ENCODE data around the gene NOCT.

The NOCT gene

GRCh38 chr4:138976526-138976925, 39.1 kb upstream of the NOCT start:
- TF ChIP-seq, protein P1, sequence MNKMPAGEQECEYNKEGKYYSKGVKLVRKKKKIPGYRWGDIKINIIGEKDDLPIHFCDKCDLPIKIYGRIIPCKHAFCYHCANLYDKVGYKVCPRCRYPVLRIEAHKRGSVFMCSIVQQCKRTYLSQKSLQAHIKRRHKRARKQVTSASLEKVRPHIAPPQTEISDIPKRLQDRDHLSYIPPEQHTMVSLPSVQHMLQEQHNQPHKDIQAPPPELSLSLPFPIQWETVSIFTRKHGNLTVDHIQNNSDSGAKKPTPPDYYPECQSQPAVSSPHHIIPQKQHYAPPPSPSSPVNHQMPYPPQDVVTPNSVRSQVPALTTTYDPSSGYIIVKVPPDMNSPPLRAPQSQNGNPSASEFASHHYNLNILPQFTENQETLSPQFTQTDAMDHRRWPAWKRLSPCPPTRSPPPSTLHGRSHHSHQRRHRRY (tag by site-specific recombination; IDR thresholded peaks at IDR 0.05), result no peak
- no peak for TF ChIP-seq ZNF132 (tag by site-specific recombination; IDR thresholded peaks at IDR 0.05; ENCODE audit: borderline replicate concordance)
- no peak for TF ChIP-seq ZNF404 (tag by site-specific recombination; IDR thresholded peaks at IDR 0.05)
- TF ChIP-seq, protein P2, sequence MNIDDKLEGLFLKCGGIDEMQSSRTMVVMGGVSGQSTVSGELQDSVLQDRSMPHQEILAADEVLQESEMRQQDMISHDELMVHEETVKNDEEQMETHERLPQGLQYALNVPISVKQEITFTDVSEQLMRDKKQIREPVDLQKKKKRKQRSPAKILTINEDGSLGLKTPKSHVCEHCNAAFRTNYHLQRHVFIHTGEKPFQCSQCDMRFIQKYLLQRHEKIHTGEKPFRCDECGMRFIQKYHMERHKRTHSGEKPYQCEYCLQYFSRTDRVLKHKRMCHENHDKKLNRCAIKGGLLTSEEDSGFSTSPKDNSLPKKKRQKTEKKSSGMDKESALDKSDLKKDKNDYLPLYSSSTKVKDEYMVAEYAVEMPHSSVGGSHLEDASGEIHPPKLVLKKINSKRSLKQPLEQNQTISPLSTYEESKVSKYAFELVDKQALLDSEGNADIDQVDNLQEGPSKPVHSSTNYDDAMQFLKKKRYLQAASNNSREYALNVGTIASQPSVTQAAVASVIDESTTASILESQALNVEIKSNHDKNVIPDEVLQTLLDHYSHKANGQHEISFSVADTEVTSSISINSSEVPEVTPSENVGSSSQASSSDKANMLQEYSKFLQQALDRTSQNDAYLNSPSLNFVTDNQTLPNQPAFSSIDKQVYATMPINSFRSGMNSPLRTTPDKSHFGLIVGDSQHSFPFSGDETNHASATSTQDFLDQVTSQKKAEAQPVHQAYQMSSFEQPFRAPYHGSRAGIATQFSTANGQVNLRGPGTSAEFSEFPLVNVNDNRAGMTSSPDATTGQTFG (tag by site-specific recombination; IDR thresholded peaks at IDR 0.05; ENCODE audit: borderline replicate concordance), result no peak
- no peak for TF ChIP-seq ZNF202 (tag by site-specific recombination; IDR thresholded peaks at IDR 0.05; ENCODE audit: borderline replicate concordance)
- TF ChIP-seq KLF17 (tag by site-specific recombination; IDR thresholded peaks at IDR 0.05), result no peak
- no peak for TF ChIP-seq ZBTB10 (tag by site-specific recombination; IDR thresholded peaks at IDR 0.05)
- TF ChIP-seq PATZ1 (tag by site-specific recombination; IDR thresholded peaks at IDR 0.05), result no peak
- no peak for TF ChIP-seq ZNF274 (IDR thresholded peaks at IDR 0.05; ENCODE audit: low read length)
- TF ChIP-seq ZNF274 (tag by site-specific recombination; IDR thresholded peaks at IDR 0.05; ENCODE audit: borderline replicate concordance), result no peak
- TF ChIP-seq, protein P3, sequence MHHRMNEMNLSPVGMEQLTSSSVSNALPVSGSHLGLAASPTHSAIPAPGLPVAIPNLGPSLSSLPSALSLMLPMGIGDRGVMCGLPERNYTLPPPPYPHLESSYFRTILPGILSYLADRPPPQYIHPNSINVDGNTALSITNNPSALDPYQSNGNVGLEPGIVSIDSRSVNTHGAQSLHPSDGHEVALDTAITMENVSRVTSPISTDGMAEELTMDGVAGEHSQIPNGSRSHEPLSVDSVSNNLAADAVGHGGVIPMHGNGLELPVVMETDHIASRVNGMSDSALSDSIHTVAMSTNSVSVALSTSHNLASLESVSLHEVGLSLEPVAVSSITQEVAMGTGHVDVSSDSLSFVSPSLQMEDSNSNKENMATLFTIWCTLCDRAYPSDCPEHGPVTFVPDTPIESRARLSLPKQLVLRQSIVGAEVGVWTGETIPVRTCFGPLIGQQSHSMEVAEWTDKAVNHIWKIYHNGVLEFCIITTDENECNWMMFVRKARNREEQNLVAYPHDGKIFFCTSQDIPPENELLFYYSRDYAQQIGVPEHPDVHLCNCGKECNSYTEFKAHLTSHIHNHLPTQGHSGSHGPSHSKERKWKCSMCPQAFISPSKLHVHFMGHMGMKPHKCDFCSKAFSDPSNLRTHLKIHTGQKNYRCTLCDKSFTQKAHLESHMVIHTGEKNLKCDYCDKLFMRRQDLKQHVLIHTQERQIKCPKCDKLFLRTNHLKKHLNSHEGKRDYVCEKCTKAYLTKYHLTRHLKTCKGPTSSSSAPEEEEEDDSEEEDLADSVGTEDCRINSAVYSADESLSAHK (tag by site-specific recombination; IDR thresholded peaks at IDR 0.05), result no peak
- TF ChIP-seq ZNF530 (tag by site-specific recombination; IDR thresholded peaks at IDR 0.05; ENCODE audit: low read depth), result no peak
- TF ChIP-seq ZNF133 (tag by site-specific recombination; IDR thresholded peaks at IDR 0.05), result no peak
- TF ChIP-seq ZNF214 (tag by site-specific recombination; IDR thresholded peaks at IDR 0.05; ENCODE audit: borderline replicate concordance), result no peak
- TF ChIP-seq ZNF223 (tag by site-specific recombination; IDR thresholded peaks at IDR 0.05), result no peak
- TF ChIP-seq, protein P4, sequence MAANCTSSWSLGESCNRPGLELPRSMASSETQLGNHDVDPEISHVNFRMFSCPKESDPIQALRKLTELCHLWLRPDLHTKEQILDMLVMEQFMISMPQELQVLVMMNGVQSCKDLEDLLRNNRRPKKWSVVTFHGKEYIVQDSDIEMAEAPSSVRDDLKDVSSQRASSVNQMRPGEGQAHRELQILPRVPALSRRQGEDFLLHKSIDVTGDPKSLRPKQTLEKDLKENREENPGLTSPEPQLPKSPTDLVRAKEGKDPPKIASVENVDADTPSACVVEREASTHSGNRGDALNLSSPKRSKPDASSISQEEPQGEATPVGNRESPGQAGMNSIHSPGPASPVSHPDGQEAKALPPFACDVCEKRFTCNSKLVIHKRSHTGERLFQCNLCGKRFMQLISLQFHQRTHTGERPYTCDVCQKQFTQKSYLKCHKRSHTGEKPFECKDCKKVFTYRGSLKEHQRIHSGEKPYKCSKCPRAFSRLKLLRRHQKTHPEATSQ (tag by site-specific recombination; IDR thresholded peaks at IDR 0.05), result no peak
- TF ChIP-seq ZNF10 (tag by site-specific recombination; IDR thresholded peaks at IDR 0.05), result no peak
- no peak for TF ChIP-seq ZNF654 (tag by site-specific recombination; IDR thresholded peaks at IDR 0.05; ENCODE audit: low read depth)
- TF ChIP-seq, protein P5, sequence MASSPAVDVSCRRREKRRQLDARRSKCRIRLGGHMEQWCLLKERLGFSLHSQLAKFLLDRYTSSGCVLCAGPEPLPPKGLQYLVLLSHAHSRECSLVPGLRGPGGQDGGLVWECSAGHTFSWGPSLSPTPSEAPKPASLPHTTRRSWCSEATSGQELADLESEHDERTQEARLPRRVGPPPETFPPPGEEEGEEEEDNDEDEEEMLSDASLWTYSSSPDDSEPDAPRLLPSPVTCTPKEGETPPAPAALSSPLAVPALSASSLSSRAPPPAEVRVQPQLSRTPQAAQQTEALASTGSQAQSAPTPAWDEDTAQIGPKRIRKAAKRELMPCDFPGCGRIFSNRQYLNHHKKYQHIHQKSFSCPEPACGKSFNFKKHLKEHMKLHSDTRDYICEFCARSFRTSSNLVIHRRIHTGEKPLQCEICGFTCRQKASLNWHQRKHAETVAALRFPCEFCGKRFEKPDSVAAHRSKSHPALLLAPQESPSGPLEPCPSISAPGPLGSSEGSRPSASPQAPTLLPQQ (tag by site-specific recombination; IDR thresholded peaks at IDR 0.05), result no peak
- no peak overlapping the region for H3K27ac ChIP-seq (ENCODE audit: extremely low read depth, low read depth, low read length)
- no peaks in the 10 kb centered on the region for H3K9me3 ChIP-seq (ENCODE audit: control insufficient read depth, insufficient read depth, low read depth, low read length)
- no peak overlapping the region for H3K4me3 ChIP-seq (ENCODE audit: low read depth, low read length)
- ChIA-PET POLR2A (no interaction called here), CTCF (no interaction called here)
- no peaks in the 10 kb centered on the region for H3K4me1 ChIP-seq (ENCODE audit: control insufficient read depth, insufficient read depth, low read length)
- no peaks in the 10 kb centered on the region for H3K36me3 ChIP-seq (ENCODE audit: control insufficient read depth in 2 of 2, insufficient read depth in 1 of 2, low read length in 2 of 2)
